ENCODE results near the gene MPIG6B. TPM values are rescaled to one million over a fixed set of nuclear protein-coding genes. Genes with fewer than 3 reads are reported as not detected.

The MPIG6B gene
- total and polyA plus RNA-seq, 12 donors: 0.11 to 0.97 (median 0.27) TPM; not detected in 3

DNA sequence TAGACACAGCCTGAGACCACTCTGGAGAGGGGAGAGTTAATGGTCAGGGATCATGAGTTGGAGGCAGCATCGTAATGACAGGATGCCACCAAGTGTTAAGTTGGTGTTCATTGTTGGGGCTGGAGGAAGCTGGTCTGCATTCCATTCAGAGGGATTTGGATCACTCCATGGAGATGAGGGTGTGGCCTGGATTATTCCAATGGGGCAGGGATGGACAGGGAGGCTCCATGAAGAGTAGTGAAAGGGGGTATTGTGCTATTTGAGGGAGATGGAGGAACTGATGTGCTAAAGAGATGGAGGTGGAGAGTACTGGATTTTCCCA lies 40.4 kb downstream of the MPIG6B start:
- no peaks in the 10 kb centered on the region for H3K27me3 ChIP-seq
- peak in 1 of 9 donors; percentile 11 for TF ChIP-seq CTCF (IDR thresholded peaks at IDR 0.05)
- H3K36me3 ChIP-seq: peaks cover 0 to 17% (median 0%) of the 10 kb centered on the region in 9 donors
- H3K4me1 ChIP-seq: peaks cover 0 to 23% (median 12%) of the 10 kb centered on the region in 9 donors
- intact Hi-C loops (cut with DNase I): loop anchor here in 1 of 10 donors (10.0 kb wide), 1 partner anchor 79 kb away; the partner anchor contains the start of gene LY6G5C
- H3K9me3 ChIP-seq: no peaks in the 10 kb centered on the region
- peak overlapping the region in 1 of 10 donors; percentile 31 for H3K27ac ChIP-seq
- ATAC-seq: peak; percentile 47 to 80 (median 66)
- H3K4me3 ChIP-seq: no peak overlapping the region
- WGBS, 2 donors: 4 to 10% methylated on average over 1 of the region's 1 CpG
- DNase-seq: peak in 1 of 2 donors; percentile 34

DNA sequence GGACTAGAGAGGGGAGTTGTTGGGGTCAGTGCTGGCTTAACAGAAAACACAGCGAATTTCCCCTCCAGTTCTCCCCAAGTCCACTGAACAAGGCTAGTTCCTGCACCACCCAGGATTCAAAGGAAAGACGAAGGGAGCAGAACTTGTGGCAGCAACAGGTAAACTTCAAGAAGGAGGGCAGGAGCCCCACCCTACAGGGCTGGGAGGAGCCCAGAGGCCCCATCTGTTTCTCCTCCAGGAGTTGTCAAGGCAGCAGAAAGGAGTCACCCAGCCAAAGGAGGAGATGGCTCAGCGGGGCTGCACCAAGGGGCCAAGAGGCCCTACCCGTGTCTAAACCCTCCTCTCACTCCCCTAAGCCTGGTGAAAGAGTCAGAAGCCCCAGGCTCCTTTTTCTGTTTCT lies 41.0 kb downstream of the MPIG6B start:
- Histone ChIP-seq H3K27ac (no peak overlapping the region), H3K4me3 (no peak overlapping the region), H3K9me3 (no peaks in the 10 kb centered on the region), H3K4me1 (peaks cover 0 to 23% (median 12%) of the 10 kb centered on the region in 9 donors), H3K27me3 (no peaks in the 10 kb centered on the region), H3K36me3 (peaks cover 0 to 14% (median 0%) of the 10 kb centered on the region in 9 donors)
- DNase-seq (no peak), ATAC-seq (no peak)
- no peak for TF ChIP-seq CTCF (IDR thresholded peaks at IDR 0.05)
- 87 to 93% methylated on average over 4 of the region's 4 CpGs for WGBS, 2 donors
- intact Hi-C loops (cut with DNase I): loop anchor here in 1 of 10 donors (10.0 kb wide), 1 partner anchor 79 kb away; the partner anchor contains the start of gene LY6G5C

- no peak for ATAC-seq
- H3K36me3 ChIP-seq: peaks cover 0 to 12% (median 0%) of the 10 kb centered on the region in 9 donors
- 89 to 92% methylated on average over 9 of the region's 9 CpGs for WGBS, 2 donors
- TF ChIP-seq CTCF (IDR thresholded peaks at IDR 0.05): no peak
- no peak for DNase-seq
- no peak overlapping the region for H3K4me3 ChIP-seq
- peaks cover 0 to 26% (median 12%) of the 10 kb centered on the region in 9 donors for H3K4me1 ChIP-seq
- no peak overlapping the region for H3K27ac ChIP-seq
- H3K27me3 ChIP-seq: no peaks in the 10 kb centered on the region
- intact Hi-C loops (cut with DNase I): loop anchor here in 4 of 10 donors (5.0 to 10.0 kb wide), 3 partner anchors 38 to 83 kb away; partner anchors contain the start of genes DDAH2 (in 3 of the 4) and LY6G5C (in 2 of the 4)
- H3K9me3 ChIP-seq: no peaks in the 10 kb centered on the region
Observed at GRCh38 chr6:31765559-31765909, 42.4 kb downstream of the MPIG6B start.

DNA sequence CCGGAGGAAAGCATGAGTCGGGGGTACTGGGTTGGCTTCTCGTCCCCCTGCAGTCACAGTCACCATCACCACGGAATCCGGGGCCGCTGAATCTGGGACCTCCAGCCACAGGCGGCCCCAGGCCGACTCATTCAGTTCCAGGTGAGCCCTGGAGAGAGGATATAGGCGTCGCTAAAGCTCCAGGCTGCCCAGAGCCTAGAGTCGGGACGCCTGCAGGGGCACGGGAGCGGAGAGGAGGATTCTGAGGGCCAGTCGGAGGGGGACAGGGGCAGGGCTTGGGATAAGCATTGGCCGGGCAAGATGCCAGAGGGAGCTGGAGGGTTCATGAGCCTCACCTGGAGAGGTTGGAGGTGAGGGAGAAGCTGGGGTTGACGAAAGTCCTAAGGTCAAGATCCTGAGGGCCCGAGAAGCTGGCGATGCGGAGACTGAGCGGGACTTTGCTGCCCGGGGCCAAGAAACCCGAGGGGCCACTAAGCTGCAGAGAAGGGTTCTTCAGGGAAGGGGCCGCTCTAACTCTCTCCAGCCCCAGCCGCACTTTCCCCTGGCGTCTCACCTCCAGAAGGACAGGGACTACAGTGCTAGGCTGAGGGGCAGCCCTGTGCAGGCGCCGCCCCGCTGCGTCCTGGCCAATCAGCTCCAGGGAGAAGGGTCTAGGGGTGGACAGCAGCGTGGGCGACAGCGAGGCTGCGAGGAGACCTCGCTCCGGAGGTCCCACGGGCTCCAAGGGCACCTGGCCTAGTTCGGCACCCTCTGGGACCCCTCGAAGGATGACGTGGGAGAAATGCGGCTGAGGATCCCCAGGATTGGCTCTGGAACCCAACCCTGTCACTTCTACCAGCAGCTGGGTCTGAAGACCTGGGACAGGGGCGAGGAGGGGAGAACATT lies 43.0 kb downstream of the MPIG6B start:
- no peak for TF ChIP-seq CTCF (IDR thresholded peaks at IDR 0.05)
- Histone ChIP-seq H3K4me1 (peaks cover 0 to 26% (median 12%) of the 10 kb centered on the region in 9 donors), H3K4me3 (peak overlapping the region in 6 of 10 donors; percentile 3 to 43 (median 24)), H3K9me3 (no peaks in the 10 kb centered on the region), H3K27me3 (no peaks in the 10 kb centered on the region), H3K36me3 (peaks cover 0 to 12% (median 0%) of the 10 kb centered on the region in 9 donors), H3K27ac (no peak overlapping the region)
- intact Hi-C loops (cut with DNase I): loop anchor here in 4 of 10 donors (5.0 to 10.0 kb wide), 3 partner anchors 39 to 84 kb away; partner anchors contain the start of genes DDAH2 (in 3 of the 4) and LY6G5C (in 2 of the 4)
- ATAC-seq (peak in 3 of 8 donors; percentile 30 to 48 (median 47)), DNase-seq (no peak)
- WGBS, 2 donors: 56% methylated on average over 42 of the region's 42 CpGs

All from heart right ventricle (tissue), 16 donors.